ENCODE measurements around the gene NEK9. TPM values are rescaled to one million over a fixed set of nuclear protein-coding genes. Genes with fewer than 3 reads are reported as not detected.
A peak's percentile ranks its signal among the peaks of the same experiment; 100 is the strongest.

NEK9 gene
- total and polyA plus RNA-seq, 4 donors: 13.4 to 46.0 (median 29.8) TPM

DNA sequence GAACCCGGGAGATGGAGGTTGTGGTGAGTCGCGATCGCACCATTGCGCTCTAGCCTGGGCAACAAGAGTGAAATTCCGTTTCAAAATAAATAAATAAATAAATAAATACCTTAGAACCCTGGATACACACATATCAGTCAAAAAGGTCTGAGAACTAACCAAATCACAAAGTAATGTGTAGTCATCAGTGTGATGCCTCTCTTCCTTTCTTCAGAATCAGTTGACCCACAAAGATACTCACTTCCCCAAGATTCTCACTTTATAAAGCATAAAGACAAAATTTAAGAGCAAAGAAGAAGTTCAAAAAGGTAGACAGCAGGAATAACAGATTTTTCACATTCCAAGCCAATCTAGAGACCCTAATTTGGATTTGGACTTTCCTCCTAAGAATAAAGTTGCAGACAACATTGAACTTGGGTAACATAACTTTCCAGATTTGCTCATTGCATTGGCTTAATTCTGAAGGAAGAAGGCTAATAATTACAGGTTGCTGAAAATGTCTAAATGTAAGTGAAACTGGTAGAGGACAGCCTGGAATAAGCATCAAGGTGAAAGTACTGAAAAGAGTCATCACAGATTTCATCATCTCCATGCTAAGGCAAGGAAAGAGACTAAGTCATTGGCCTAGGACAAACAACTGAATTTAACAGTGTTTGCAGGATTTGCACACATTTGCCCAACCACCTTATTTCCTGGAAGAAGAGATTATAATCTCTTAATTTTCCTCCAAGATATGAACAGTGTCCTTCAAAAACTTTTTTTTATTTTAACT lies 32.2 kb upstream of the NEK9 start:
- WGBS: 98% methylated on average over 6 of the region's 6 CpGs
- H3K9me3 ChIP-seq (ENCODE audit: control insufficient read depth in 4 of 4, low read length in 3 of 4): no peaks in the 10 kb centered on the region
- TF ChIP-seq, protein P1, sequence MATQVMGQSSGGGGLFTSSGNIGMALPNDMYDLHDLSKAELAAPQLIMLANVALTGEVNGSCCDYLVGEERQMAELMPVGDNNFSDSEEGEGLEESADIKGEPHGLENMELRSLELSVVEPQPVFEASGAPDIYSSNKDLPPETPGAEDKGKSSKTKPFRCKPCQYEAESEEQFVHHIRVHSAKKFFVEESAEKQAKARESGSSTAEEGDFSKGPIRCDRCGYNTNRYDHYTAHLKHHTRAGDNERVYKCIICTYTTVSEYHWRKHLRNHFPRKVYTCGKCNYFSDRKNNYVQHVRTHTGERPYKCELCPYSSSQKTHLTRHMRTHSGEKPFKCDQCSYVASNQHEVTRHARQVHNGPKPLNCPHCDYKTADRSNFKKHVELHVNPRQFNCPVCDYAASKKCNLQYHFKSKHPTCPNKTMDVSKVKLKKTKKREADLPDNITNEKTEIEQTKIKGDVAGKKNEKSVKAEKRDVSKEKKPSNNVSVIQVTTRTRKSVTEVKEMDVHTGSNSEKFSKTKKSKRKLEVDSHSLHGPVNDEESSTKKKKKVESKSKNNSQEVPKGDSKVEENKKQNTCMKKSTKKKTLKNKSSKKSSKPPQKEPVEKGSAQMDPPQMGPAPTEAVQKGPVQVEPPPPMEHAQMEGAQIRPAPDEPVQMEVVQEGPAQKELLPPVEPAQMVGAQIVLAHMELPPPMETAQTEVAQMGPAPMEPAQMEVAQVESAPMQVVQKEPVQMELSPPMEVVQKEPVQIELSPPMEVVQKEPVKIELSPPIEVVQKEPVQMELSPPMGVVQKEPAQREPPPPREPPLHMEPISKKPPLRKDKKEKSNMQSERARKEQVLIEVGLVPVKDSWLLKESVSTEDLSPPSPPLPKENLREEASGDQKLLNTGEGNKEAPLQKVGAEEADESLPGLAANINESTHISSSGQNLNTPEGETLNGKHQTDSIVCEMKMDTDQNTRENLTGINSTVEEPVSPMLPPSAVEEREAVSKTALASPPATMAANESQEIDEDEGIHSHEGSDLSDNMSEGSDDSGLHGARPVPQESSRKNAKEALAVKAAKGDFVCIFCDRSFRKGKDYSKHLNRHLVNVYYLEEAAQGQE (IDR thresholded peaks at IDR 0.05): no peak
- TF ChIP-seq FOXA2 (IDR thresholded peaks at IDR 0.05) (peak; percentile 36), RXRA (IDR thresholded peaks at IDR 0.05) (peak; percentile 70 to 79), YY1 (IDR thresholded peaks at IDR 0.05) (peak; percentile 26), TAF1 (conservative IDR thresholded peaks at IDR 0.05) (no peak), JUND (IDR thresholded peaks at IDR 0.05) (peak; percentile 68 to 76), GABPA (IDR thresholded peaks at IDR 0.05 in 1 of 2, conservative IDR thresholded peaks at IDR 0.05 in 1 of 2) (peak in 1 of 2 donors; percentile 26), RAD21 (IDR thresholded peaks at IDR 0.05) (peak; percentile 36 to 46), HNF4A (conservative IDR thresholded peaks at IDR 0.05) (peak; percentile 69 to 76), FOXA1 (IDR thresholded peaks at IDR 0.05) (no peak), EGR1 (IDR thresholded peaks at IDR 0.05; ENCODE audit: low read depth in 2 of 2) (peak in 1 of 2 donors; percentile 60), HNF4G (IDR thresholded peaks at IDR 0.05) (no peak), NR2F2 (IDR thresholded peaks at IDR 0.05) (no peak), SP1 (IDR thresholded peaks at IDR 0.05) (peak; percentile 36)
- TF ChIP-seq, protein P2, sequence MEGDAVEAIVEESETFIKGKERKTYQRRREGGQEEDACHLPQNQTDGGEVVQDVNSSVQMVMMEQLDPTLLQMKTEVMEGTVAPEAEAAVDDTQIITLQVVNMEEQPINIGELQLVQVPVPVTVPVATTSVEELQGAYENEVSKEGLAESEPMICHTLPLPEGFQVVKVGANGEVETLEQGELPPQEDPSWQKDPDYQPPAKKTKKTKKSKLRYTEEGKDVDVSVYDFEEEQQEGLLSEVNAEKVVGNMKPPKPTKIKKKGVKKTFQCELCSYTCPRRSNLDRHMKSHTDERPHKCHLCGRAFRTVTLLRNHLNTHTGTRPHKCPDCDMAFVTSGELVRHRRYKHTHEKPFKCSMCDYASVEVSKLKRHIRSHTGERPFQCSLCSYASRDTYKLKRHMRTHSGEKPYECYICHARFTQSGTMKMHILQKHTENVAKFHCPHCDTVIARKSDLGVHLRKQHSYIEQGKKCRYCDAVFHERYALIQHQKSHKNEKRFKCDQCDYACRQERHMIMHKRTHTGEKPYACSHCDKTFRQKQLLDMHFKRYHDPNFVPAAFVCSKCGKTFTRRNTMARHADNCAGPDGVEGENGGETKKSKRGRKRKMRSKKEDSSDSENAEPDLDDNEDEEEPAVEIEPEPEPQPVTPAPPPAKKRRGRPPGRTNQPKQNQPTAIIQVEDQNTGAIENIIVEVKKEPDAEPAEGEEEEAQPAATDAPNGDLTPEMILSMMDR (IDR thresholded peaks at IDR 0.05; ENCODE audit: low read depth, low read length, missing input control): no peak
- TF ChIP-seq, protein P3, sequence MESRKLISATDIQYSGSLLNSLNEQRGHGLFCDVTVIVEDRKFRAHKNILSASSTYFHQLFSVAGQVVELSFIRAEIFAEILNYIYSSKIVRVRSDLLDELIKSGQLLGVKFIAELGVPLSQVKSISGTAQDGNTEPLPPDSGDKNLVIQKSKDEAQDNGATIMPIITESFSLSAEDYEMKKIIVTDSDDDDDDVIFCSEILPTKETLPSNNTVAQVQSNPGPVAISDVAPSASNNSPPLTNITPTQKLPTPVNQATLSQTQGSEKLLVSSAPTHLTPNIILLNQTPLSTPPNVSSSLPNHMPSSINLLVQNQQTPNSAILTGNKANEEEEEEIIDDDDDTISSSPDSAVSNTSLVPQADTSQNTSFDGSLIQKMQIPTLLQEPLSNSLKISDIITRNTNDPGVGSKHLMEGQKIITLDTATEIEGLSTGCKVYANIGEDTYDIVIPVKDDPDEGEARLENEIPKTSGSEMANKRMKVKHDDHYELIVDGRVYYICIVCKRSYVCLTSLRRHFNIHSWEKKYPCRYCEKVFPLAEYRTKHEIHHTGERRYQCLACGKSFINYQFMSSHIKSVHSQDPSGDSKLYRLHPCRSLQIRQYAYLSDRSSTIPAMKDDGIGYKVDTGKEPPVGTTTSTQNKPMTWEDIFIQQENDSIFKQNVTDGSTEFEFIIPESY (IDR thresholded peaks at IDR 0.05): peak; percentile 22
- TF ChIP-seq, protein P4, sequence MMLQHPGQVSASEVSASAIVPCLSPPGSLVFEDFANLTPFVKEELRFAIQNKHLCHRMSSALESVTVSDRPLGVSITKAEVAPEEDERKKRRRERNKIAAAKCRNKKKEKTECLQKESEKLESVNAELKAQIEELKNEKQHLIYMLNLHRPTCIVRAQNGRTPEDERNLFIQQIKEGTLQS (IDR thresholded peaks at IDR 0.05): peak; percentile 88
- TF ChIP-seq, protein P5, sequence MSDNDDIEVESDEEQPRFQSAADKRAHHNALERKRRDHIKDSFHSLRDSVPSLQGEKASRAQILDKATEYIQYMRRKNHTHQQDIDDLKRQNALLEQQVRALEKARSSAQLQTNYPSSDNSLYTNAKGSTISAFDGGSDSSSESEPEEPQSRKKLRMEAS (IDR thresholded peaks at IDR 0.05): peak; percentile 83
- H3K27ac ChIP-seq (ENCODE audit: low read depth in 1 of 2, low read length in 2 of 2): peak overlapping the region; percentile 78 to 92
- H3K27me3 ChIP-seq (ENCODE audit: control insufficient read depth in 4 of 4, insufficient read depth in 4 of 4, low read length in 3 of 4): no peaks in the 10 kb centered on the region
- H3K4me3 ChIP-seq (ENCODE audit: low read depth in 1 of 3, low read length in 3 of 3): no peak overlapping the region
- H3K9ac ChIP-seq (ENCODE audit: low read depth in 1 of 2, low read length in 2 of 2): no peak overlapping the region
- no peak for DNase-seq (ENCODE audit: low spot score)
- H3K4me1 ChIP-seq (ENCODE audit: control insufficient read depth in 4 of 4, insufficient read depth in 4 of 4, low read length in 3 of 4): peaks cover 3 to 15% (median 12%) of the 10 kb centered on the region in 4 donors
- H3K36me3 ChIP-seq (ENCODE audit: control insufficient read depth in 4 of 4, insufficient read depth in 3 of 4, low read depth in 1 of 4, low read length in 3 of 4): no peaks in the 10 kb centered on the region
